H9 (cell line): ENCODE results near the gene MLST8. TPM values are rescaled to one million over a fixed set of nuclear protein-coding genes. Genes with fewer than 3 reads are reported as not detected.

Source experiments
- DNase-seq: peaks from one replicate; pipeline ENCODE4 v3.0.0-alpha.2; 2017
- H2AFZ ChIP-seq: one replicate; pipeline ENCODE4 v1.6.1; 2013; ENCODE audit warnings: mild to moderate bottlenecking, low read length, control low read depth, moderate library complexity
- H2AK5ac ChIP-seq: 2 replicates; pipeline ENCODE4 v1.6.1; 2013; ENCODE audit warnings: low read length, control low read depth, mixed read lengths; ENCODE audit not compliant: insufficient read length
- H2BK120ac ChIP-seq: one replicate; pipeline ENCODE4 v1.6.1; 2013; ENCODE audit warnings: low read depth, mild to moderate bottlenecking, low read length, control low read depth, inconsistent platforms; ENCODE audit not compliant: poor library complexity, severe bottlenecking
- H2BK12ac ChIP-seq: 2 replicates; pipeline ENCODE4 v1.6.1; 2013; ENCODE audit warnings: low read length, control low read depth, mixed read lengths, low read depth; ENCODE audit not compliant: insufficient read length
- H2BK15ac ChIP-seq: 2 replicates; pipeline ENCODE4 v1.6.1; 2013; ENCODE audit warnings: low read depth, low read length, control low read depth
- H2BK20ac ChIP-seq: one replicate; pipeline ENCODE4 v1.6.1; 2013; ENCODE audit warnings: low read depth, mild to moderate bottlenecking, low read length, control low read depth, inconsistent platforms; ENCODE audit not compliant: poor library complexity, severe bottlenecking
- H2BK5ac ChIP-seq: 2 replicates; pipeline ENCODE4 v1.6.1; 2013; ENCODE audit warnings: low read length, control low read depth, mixed read lengths; ENCODE audit not compliant: insufficient read length
- H3K14ac ChIP-seq: 2 replicates; pipeline ENCODE4 v1.6.1; 2013; ENCODE audit warnings: low read length, control low read depth; ENCODE audit not compliant: insufficient read depth
- H3K18ac ChIP-seq: 2 replicates; pipeline ENCODE4 v1.6.1; 2013; ENCODE audit warnings: low read depth, mild to moderate bottlenecking, mixed read lengths, low read length, control low read depth; ENCODE audit not compliant: insufficient read length
- H3K23ac ChIP-seq: 2 replicates; pipeline ENCODE4 v1.6.1; 2013; ENCODE audit warnings: low read length, control low read depth, mixed read lengths, low read depth; ENCODE audit not compliant: insufficient read length
- H3K23me2 ChIP-seq: 2 replicates; pipeline ENCODE4 v1.6.1; 2013; ENCODE audit warnings: low read depth, mild to moderate bottlenecking, mixed read lengths, low read length, control low read depth; ENCODE audit not compliant: insufficient read length, poor library complexity, severe bottlenecking
- H3K27ac ChIP-seq: 2 replicates; pipeline ENCODE4 v1.5.1; 2013; ENCODE audit warnings: low read length, control low read depth, mixed read lengths, low read depth; ENCODE audit not compliant: insufficient read length
- H3K27me3 ChIP-seq: 2 replicates; pipeline ENCODE4 v1.6.1; 2013; ENCODE audit warnings: low read length, control low read depth, inconsistent platforms; ENCODE audit not compliant: insufficient read depth
- H3K4ac ChIP-seq: 2 replicates; pipeline ENCODE4 v1.6.1; 2013; ENCODE audit warnings: low read depth, mild to moderate bottlenecking, control low read depth, inconsistent platforms, low read length, moderate library complexity
- H3K4me1 ChIP-seq: 2 replicates; pipeline ENCODE4 v1.6.1; 2013; ENCODE audit warnings: low read length, control low read depth, inconsistent platforms; ENCODE audit not compliant: insufficient read depth
- H3K4me2 ChIP-seq: 2 replicates; pipeline ENCODE4 v1.6.1; 2013; ENCODE audit warnings: low read length, control low read depth, mixed read lengths; ENCODE audit not compliant: insufficient read length, insufficient read depth
- H3K56ac ChIP-seq: 2 replicates; pipeline ENCODE4 v1.6.1; 2013; ENCODE audit warnings: low read depth, mild to moderate bottlenecking, mixed read lengths, low read length, control low read depth; ENCODE audit not compliant: insufficient read length
- H3K79me1 ChIP-seq: 2 replicates; pipeline ENCODE4 v1.6.1; 2013; ENCODE audit warnings: low read depth, mild to moderate bottlenecking, moderate library complexity, low read length, control low read depth, inconsistent platforms; ENCODE audit not compliant: insufficient read depth, poor library complexity, severe bottlenecking
- H3K79me2 ChIP-seq: 2 replicates; pipeline ENCODE4 v1.6.1; 2013; ENCODE audit warnings: low read length, control low read depth, inconsistent platforms; ENCODE audit not compliant: insufficient read depth
- H3K9ac ChIP-seq: 2 replicates; pipeline ENCODE4 v1.6.1; 2013; ENCODE audit warnings: low read length, control low read depth, mixed read lengths; ENCODE audit not compliant: insufficient read length; ENCODE audit errors: extremely low read depth
- H3K9me3 ChIP-seq: one replicate; pipeline ENCODE4 v1.6.1; 2013; ENCODE audit warnings: low read depth, low read length, inconsistent platforms; ENCODE audit not compliant: control insufficient read depth
- H3T11ph ChIP-seq: one replicate; pipeline ENCODE4 v1.6.1; 2013; ENCODE audit warnings: mild to moderate bottlenecking, low read length, control low read depth, inconsistent platforms
- H4K20me1 ChIP-seq: one replicate; pipeline ENCODE4 v1.6.1; 2013; ENCODE audit not compliant: control insufficient read depth, insufficient read length, insufficient read depth
- H4K5ac ChIP-seq: 2 replicates; pipeline ENCODE4 v1.6.1; 2013; ENCODE audit warnings: low read depth, mild to moderate bottlenecking, mixed read lengths, low read length, control low read depth; ENCODE audit not compliant: insufficient read length
- H4K8ac ChIP-seq: replicated peaks from 2 replicates; pipeline ENCODE4 v1.6.1; 2013; ENCODE audit warnings: low read length, control low read depth, mixed read lengths, low read depth; ENCODE audit not compliant: insufficient read length
- H4K91ac ChIP-seq: 2 replicates; pipeline ENCODE4 v1.6.1; 2013; ENCODE audit warnings: low read depth, mild to moderate bottlenecking, moderate library complexity, mixed read lengths, low read length, control low read depth; ENCODE audit not compliant: insufficient read length
- H3K27ac Mint-ChIP-seq, 3 experiments: 2 replicates in 2 of 3; 3 replicates in 1 of 3; pipeline ENCODE4 v1.8.0; 2020 to 2021; ENCODE audit warnings: mixed read lengths in 3 of 3, mild to moderate bottlenecking in 1 of 3, moderate library complexity in 1 of 3
- H3K27me3 Mint-ChIP-seq: 2 replicates; pipeline ENCODE4 v1.8.0; 2021; ENCODE audit warnings: low read depth, mild to moderate bottlenecking, moderate library complexity, mixed read lengths
- H3K36me3 Mint-ChIP-seq, 3 experiments: 2 replicates in 2 of 3; 3 replicates in 1 of 3; pipeline ENCODE4 v1.8.0; 2020 to 2021; ENCODE audit warnings: low read depth in 3 of 3, mixed read lengths in 3 of 3; ENCODE audit not compliant: insufficient read depth in 1 of 3
- H3K4me1 Mint-ChIP-seq, 2 experiments: 2 replicates each; pipeline ENCODE4 v1.8.0; 2020; ENCODE audit warnings: mixed read lengths in 2 of 2
- H3K4me3 Mint-ChIP-seq, 2 experiments: 2 replicates in 1 of 2; 3 replicates in 1 of 2; pipeline ENCODE4 v1.8.0; 2020 to 2021; ENCODE audit warnings: mild to moderate bottlenecking in 2 of 2, mixed read lengths in 2 of 2, moderate library complexity in 1 of 2
- H3K9me3 Mint-ChIP-seq, 2 experiments: 2 replicates in 1 of 2; 3 replicates in 1 of 2; pipeline ENCODE4 v1.8.0; 2020; ENCODE audit warnings: mild to moderate bottlenecking in 2 of 2, mixed read lengths in 2 of 2, moderate library complexity in 1 of 2
- WGBS: extraction: QIAGEN DNeasy Blood & Tissue Kit; methylation state at CpG from one replicate; pipeline ENCODE4 v1.1.7; 2013; ENCODE audit warnings: missing lambda C conversion rate, low lambda C conversion rate, mixed read lengths; ENCODE audit not compliant: insufficient read length; ENCODE audit errors: extremely low coverage; 5-methylcytosine and 5-hydroxymethylcytosine counted together
- total RNA-seq: library from RNA; stranded (reverse); gene quantifications from 2 replicates; pipeline ENCODE4 v1.2.1, GENCODE V29; 2021
- TF ChIP-seq, protein P1 (sequence below): fragments of 200-600 bp; sonication (generic); conservative IDR thresholded peaks from 3 replicates; pipeline ENCODE4 v1.8.0; 2021; ENCODE audit warnings: antibody characterized with exemption, mild to moderate bottlenecking

Gene MLST8
- total RNA-seq, 1 experiment from 2014 or later: 74.5 TPM

DNA sequence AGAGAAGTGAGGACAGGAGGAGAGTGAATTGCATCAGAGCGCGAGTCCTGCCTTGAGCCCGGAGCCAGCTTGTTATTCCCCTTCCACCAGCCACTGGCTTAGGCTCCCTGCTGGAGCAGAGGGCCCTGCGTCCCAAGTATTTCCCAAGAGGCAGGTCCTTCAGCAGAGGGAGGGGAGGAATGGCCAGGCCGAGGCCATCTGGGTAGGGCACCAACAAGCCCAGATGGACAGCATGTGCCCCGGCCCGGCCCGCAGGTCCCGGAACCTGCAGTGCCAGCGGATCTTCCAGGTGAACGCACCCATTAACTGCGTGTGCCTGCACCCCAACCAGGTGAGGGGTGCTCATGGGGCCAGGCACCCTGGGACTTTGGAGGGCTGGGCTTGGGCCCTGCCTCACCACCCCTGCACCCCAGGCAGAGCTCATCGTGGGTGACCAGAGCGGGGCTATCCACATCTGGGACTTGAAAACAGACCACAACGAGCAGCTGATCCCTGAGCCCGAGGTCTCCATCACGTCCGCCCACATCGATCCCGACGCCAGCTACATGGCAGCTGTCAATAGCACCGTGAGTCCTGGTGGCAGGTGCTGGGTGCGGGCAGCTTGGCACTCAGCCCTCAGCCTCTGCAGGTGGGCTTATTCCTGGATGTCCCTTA is 1.7 kb downstream of the MLST8 start:
- H3K18ac ChIP-seq: no peak overlapping the region
- Mint-ChIP-seq H3K4me1 (peaks cover 8 to 9% of the 10 kb centered on the region in 2 experiments), H3K27me3 (peaks cover 16% of the 10 kb centered on the region), H3K27ac (no peak overlapping the region), H3K4me3 (peak overlapping the region; percentile 76 to 84), H3K36me3 (peaks cover 7 to 32% (median 31%) of the 10 kb centered on the region in 3 experiments; a peak in 6 of 7 replicates), H3K9me3 (peaks cover 0 to 9% of the 10 kb centered on the region in 2 experiments; a peak in 1 of 5 replicates)
- H3K9me3 ChIP-seq: no peaks in the 10 kb centered on the region
- H2BK12ac ChIP-seq: no peak overlapping the region
- DNase-seq: no peak
- no peak overlapping the region for H3K4ac ChIP-seq
- H4K91ac ChIP-seq: no peak overlapping the region
- H3T11ph ChIP-seq: no peak overlapping the region
- H3K4me1 ChIP-seq: no peaks in the 10 kb centered on the region; the same call in 1 of the 2 replicates
- no peaks in the 10 kb centered on the region for H3K27me3 ChIP-seq
- H4K8ac ChIP-seq: no peak overlapping the region
- H3K27ac ChIP-seq: no peak overlapping the region
- no peak overlapping the region for H2BK20ac ChIP-seq
- H3K9ac ChIP-seq: no peak overlapping the region
- H2BK120ac ChIP-seq: no peak overlapping the region
- H3K56ac ChIP-seq: no peak overlapping the region
- TF ChIP-seq, protein P1, sequence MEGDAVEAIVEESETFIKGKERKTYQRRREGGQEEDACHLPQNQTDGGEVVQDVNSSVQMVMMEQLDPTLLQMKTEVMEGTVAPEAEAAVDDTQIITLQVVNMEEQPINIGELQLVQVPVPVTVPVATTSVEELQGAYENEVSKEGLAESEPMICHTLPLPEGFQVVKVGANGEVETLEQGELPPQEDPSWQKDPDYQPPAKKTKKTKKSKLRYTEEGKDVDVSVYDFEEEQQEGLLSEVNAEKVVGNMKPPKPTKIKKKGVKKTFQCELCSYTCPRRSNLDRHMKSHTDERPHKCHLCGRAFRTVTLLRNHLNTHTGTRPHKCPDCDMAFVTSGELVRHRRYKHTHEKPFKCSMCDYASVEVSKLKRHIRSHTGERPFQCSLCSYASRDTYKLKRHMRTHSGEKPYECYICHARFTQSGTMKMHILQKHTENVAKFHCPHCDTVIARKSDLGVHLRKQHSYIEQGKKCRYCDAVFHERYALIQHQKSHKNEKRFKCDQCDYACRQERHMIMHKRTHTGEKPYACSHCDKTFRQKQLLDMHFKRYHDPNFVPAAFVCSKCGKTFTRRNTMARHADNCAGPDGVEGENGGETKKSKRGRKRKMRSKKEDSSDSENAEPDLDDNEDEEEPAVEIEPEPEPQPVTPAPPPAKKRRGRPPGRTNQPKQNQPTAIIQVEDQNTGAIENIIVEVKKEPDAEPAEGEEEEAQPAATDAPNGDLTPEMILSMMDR: no peak
- no peaks in the 10 kb centered on the region for H3K79me1 ChIP-seq
- no peak overlapping the region for H3K23ac ChIP-seq
- WGBS: no CpG with 5 or more reads among the region's 23 CpGs
- H4K5ac ChIP-seq: no peak overlapping the region
- no peak overlapping the region; the same call in 1 of the 2 replicates for H2BK15ac ChIP-seq
- no peak overlapping the region; the same call in 1 of the 2 replicates for H3K14ac ChIP-seq
- peaks cover 12% of the 10 kb centered on the region for H3K23me2 ChIP-seq
- H2BK5ac ChIP-seq: no peak overlapping the region
- no peak overlapping the region for H2AFZ ChIP-seq
- no peak overlapping the region for H2AK5ac ChIP-seq
- no peaks in the 10 kb centered on the region for H4K20me1 ChIP-seq
- H3K79me2 ChIP-seq: no peaks in the 10 kb centered on the region
- H3K4me2 ChIP-seq: no peak overlapping the region
